Ishikawa (cell line): ENCODE results near the gene EIF2S2.

Experiments used
- CREB1 ChIP-seq: IDR thresholded peaks from 2 replicates; pipeline ENCODE4 v1.6.1; 2012; ENCODE audit warnings: low read depth
- EP300 ChIP-seq: IDR thresholded peaks from 2 replicates; pipeline ENCODE4 v1.6.1; 2012; ENCODE audit warnings: borderline replicate concordance
- FOXM1 ChIP-seq: IDR thresholded peaks from 2 replicates; pipeline ENCODE4 v1.6.1; 2012; ENCODE audit warnings: low read depth, borderline replicate concordance
- NFIC ChIP-seq: IDR thresholded peaks from 2 replicates; pipeline ENCODE4 v1.6.1; 2012
- RAD21 ChIP-seq: IDR thresholded peaks from 2 replicates; pipeline ENCODE4 v1.6.1; 2012; ENCODE audit warnings: low read depth
- TAF1 ChIP-seq: IDR thresholded peaks from 2 replicates; pipeline ENCODE4 v1.6.1; 2012; ENCODE audit warnings: low read depth, mild to moderate bottlenecking
- TEAD4 ChIP-seq: IDR thresholded peaks from 2 replicates; pipeline ENCODE4 v1.6.1; 2012
- YY1 ChIP-seq: IDR thresholded peaks from 2 replicates; pipeline ENCODE4 v1.6.1; 2012; ENCODE audit warnings: low read depth
- TF ChIP-seq, protein P1 (sequence below): IDR thresholded peaks from 2 replicates; pipeline ENCODE4 v1.6.1; 2012; ENCODE audit warnings: low read depth, mild to moderate bottlenecking
- TF ChIP-seq, protein P2 (sequence below): IDR thresholded peaks from 2 replicates; pipeline ENCODE4 v1.6.1; 2012

DNA sequence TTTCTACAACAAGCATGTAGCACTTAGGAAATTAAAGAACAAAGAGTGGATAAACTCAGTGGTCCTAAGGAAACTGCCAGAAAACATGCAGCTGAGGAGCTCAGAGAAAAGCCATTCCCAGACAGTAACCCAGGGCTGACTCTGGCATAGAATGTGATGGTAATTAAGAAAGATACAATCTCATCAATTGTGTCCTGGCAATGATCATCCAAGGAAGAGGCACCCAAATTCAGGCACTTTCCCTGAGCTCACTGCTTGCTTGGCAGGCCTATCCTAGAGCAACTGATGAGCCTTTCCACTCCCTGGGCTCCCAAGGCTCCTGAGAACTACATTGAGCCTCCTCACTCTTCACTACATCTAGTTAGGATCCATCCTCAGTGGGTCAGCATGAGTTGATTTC, 16.2 kb downstream of the EIF2S2 start:
- TF ChIP-seq TAF1 = no peak
- no peak for TF ChIP-seq RAD21
- no peak for TF ChIP-seq CREB1
- TF ChIP-seq YY1 = no peak
- TF ChIP-seq EP300 = no peak
- TF ChIP-seq FOXM1 = no peak
- TF ChIP-seq, protein P1, sequence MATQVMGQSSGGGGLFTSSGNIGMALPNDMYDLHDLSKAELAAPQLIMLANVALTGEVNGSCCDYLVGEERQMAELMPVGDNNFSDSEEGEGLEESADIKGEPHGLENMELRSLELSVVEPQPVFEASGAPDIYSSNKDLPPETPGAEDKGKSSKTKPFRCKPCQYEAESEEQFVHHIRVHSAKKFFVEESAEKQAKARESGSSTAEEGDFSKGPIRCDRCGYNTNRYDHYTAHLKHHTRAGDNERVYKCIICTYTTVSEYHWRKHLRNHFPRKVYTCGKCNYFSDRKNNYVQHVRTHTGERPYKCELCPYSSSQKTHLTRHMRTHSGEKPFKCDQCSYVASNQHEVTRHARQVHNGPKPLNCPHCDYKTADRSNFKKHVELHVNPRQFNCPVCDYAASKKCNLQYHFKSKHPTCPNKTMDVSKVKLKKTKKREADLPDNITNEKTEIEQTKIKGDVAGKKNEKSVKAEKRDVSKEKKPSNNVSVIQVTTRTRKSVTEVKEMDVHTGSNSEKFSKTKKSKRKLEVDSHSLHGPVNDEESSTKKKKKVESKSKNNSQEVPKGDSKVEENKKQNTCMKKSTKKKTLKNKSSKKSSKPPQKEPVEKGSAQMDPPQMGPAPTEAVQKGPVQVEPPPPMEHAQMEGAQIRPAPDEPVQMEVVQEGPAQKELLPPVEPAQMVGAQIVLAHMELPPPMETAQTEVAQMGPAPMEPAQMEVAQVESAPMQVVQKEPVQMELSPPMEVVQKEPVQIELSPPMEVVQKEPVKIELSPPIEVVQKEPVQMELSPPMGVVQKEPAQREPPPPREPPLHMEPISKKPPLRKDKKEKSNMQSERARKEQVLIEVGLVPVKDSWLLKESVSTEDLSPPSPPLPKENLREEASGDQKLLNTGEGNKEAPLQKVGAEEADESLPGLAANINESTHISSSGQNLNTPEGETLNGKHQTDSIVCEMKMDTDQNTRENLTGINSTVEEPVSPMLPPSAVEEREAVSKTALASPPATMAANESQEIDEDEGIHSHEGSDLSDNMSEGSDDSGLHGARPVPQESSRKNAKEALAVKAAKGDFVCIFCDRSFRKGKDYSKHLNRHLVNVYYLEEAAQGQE = no peak
- TF ChIP-seq TEAD4 = no peak
- no peak for TF ChIP-seq NFIC
- TF ChIP-seq, protein P2, sequence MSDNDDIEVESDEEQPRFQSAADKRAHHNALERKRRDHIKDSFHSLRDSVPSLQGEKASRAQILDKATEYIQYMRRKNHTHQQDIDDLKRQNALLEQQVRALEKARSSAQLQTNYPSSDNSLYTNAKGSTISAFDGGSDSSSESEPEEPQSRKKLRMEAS = no peak
